GM12878 (cell line): ENCODE results near the gene BLACAT1. TPM values are rescaled to one million over a fixed set of nuclear protein-coding genes. Genes with fewer than 3 reads are reported as not detected.

Source experiments
- ATAC-seq: fragments of 200-7000 bp; cut with Tn5 transposase; 3 replicates; pipeline ENCODE4 v1.9.1; 2020; ENCODE audit warnings: mild to moderate bottlenecking, moderate library complexity
- BruUV-seq: library from RNA; stranded (reverse); fragments of 400-500 nt; replicated peaks from 2 replicates; lab custom pipeline; 2021; lab: Mats Ljungman, UMichigan
- CTCF ChIA-PET: fragments of 300-600 bp; sonication (Branson Sonifier 250); formaldehyde crosslinking; extraction: SDS; loops from one replicate; lab custom pipeline; 2021; ENCODE audit warnings: inconsistent platforms; lab: Yijun Ruan, JAX
- POLR2A ChIA-PET: fragments of 350-600 bp; formaldehyde crosslinking; extraction: SDS; loops from one replicate; lab custom pipeline; 2021; ENCODE audit warnings: inconsistent platforms; lab: Charles Lee
- RAD21 ChIA-PET: fragments of 300-600 bp; sonication (Branson Sonifier 250); formaldehyde crosslinking; loops from one replicate; lab custom pipeline; 2023; ENCODE audit warnings: antibody characterized with exemption; ENCODE audit not compliant: unreplicated experiment; lab: Charles Lee
- SMC1A ChIA-PET: fragments of 300-600 bp; sonication (Branson Sonifier 250); formaldehyde crosslinking; loops from one replicate; lab custom pipeline; 2023; ENCODE audit not compliant: unreplicated experiment, uncharacterized antibody; lab: Charles Lee
- DNase-seq: peaks from one replicate; pipeline ENCODE4 v3.0.0-alpha.2; 2011; ENCODE audit warnings: low read depth, low spot score
- FAIRE-seq: peaks from 3 replicates; lab custom pipeline; 2011; peaks lifted over from hg19 to GRCh38; lab: Jason Lieb, UNC
- H2AFZ ChIP-seq: 2 replicates; pipeline ENCODE4 v1.6.0; 2011; ENCODE audit warnings: low read depth, low read length, control low read depth; ENCODE audit not compliant: control insufficient read depth
- H3K27ac ChIP-seq: 2 replicates; pipeline ENCODE4 v1.5.1; 2011; ENCODE audit warnings: control low read depth; ENCODE audit not compliant: control insufficient read depth, insufficient read depth
- H3K27me3 ChIP-seq, 2 experiments: replicated peaks in 1 of 2; 2 replicates each; pipeline versions ENCODE4 v1.6.0 to v1.6.1; 2011; ENCODE audit warnings: low read length in 1 of 2; ENCODE audit not compliant: control insufficient read depth in 2 of 2, insufficient read depth in 2 of 2
- H3K36me3 ChIP-seq, 2 experiments: 2 replicates each; pipeline ENCODE4 v1.5.1; 2011; ENCODE audit warnings: low read length in 1 of 2; ENCODE audit not compliant: control insufficient read depth in 2 of 2, insufficient read depth in 2 of 2
- H3K4me1 ChIP-seq: 2 replicates; pipeline ENCODE4 v1.6.1; 2011; ENCODE audit warnings: mild to moderate bottlenecking, low read length, moderate library complexity, mixed read lengths; ENCODE audit not compliant: control insufficient read depth, insufficient read depth
- H3K4me2 ChIP-seq: 2 replicates; pipeline ENCODE4 v1.6.0; 2011; ENCODE audit warnings: control low read depth; ENCODE audit not compliant: control insufficient read depth, insufficient read depth
- H3K4me3 ChIP-seq: fragments of 200-600 bp; sonication (generic); 2 replicates; pipeline ENCODE4 v1.5.1; 2016
- H3K79me2 ChIP-seq: 2 replicates; pipeline ENCODE4 v1.6.0; 2011; ENCODE audit warnings: low read length; ENCODE audit not compliant: control insufficient read depth, insufficient read depth
- H3K9ac ChIP-seq: 2 replicates; pipeline ENCODE4 v1.8.0; 2011; ENCODE audit warnings: low read length, control low read depth, mixed read lengths; ENCODE audit not compliant: control insufficient read depth, insufficient read depth
- H3K9me3 ChIP-seq: replicated peaks from 3 replicates; pipeline ENCODE4 v1.5.1; 2011; ENCODE audit warnings: mild to moderate bottlenecking, low read length; ENCODE audit not compliant: control insufficient read depth, insufficient read depth
- H4K20me1 ChIP-seq: 2 replicates; pipeline ENCODE4 v1.6.0; 2011; ENCODE audit not compliant: control insufficient read depth, insufficient read depth
- CHD4 ChIP-seq: fragments of 200-600 bp; sonication (generic); IDR thresholded peaks from 2 replicates; pipeline ENCODE4 v1.6.1; 2016; ENCODE audit warnings: mild to moderate bottlenecking
- EP300 ChIP-seq, 2 experiments: fragments of 150-350 bp in 1 of 2; IDR thresholded peaks; 2 replicates each; pipeline ENCODE4 v1.6.1; 2011 to 2012; ENCODE audit warnings: low read depth in 2 of 2, low read length in 2 of 2, borderline replicate concordance in 1 of 2, improper control_type of control experiment in 1 of 2, inconsistent platforms in 1 of 2; ENCODE audit not compliant: control insufficient read depth in 1 of 2
- FOXM1 ChIP-seq: IDR thresholded peaks from 2 replicates; pipeline ENCODE4 v1.6.1; 2012; ENCODE audit warnings: low read depth, mild to moderate bottlenecking, inconsistent platforms, low read length, moderate library complexity
- KLF5 ChIP-seq: fragments of 450-650 bp; IDR thresholded peaks from 2 replicates; pipeline ENCODE4 v1.6.1; 2014; ENCODE audit warnings: mild to moderate bottlenecking; ENCODE audit not compliant: partially characterized antibody
- MEF2B ChIP-seq: fragments of 450-650 bp; IDR thresholded peaks from 2 replicates; pipeline ENCODE4 v1.6.1; 2018; ENCODE audit warnings: mild to moderate bottlenecking, moderate library complexity; ENCODE audit not compliant: partially characterized antibody, poor library complexity, severe bottlenecking
- MTA3 ChIP-seq: IDR thresholded peaks from 2 replicates; pipeline ENCODE4 v1.6.1; 2012; ENCODE audit warnings: low read length, inconsistent platforms, borderline replicate concordance
- NFXL1 ChIP-seq: fragments of 450-650 bp; IDR thresholded peaks from 2 replicates; pipeline ENCODE4 v1.6.1; 2017; ENCODE audit warnings: antibody characterized with exemption, mild to moderate bottlenecking, borderline replicate concordance
- NR2C1 ChIP-seq: fragments of 450-650 bp; IDR thresholded peaks from 2 replicates; pipeline ENCODE4 v1.6.1; 2017; ENCODE audit warnings: antibody characterized with exemption, mild to moderate bottlenecking, moderate library complexity
- POLR2AphosphoS2 ChIP-seq: IDR thresholded peaks from 2 replicates; pipeline ENCODE4 v1.6.1; 2011; ENCODE audit warnings: low read depth, mild to moderate bottlenecking, low read length, improper control_type of control experiment, moderate library complexity
- RB1 ChIP-seq: fragments of 450-650 bp; formaldehyde crosslinking; IDR thresholded peaks from 2 replicates; pipeline ENCODE4 v1.6.1; 2017; ENCODE audit warnings: mild to moderate bottlenecking, borderline replicate concordance
- RCOR1 ChIP-seq: conservative IDR thresholded peaks from 2 replicates; pipeline ENCODE4 v1.6.1; 2012; ENCODE audit warnings: low read depth, low read length, improper control_type of control experiment
- RUNX3 ChIP-seq: IDR thresholded peaks from 2 replicates; pipeline ENCODE4 v1.6.1; 2012; ENCODE audit warnings: low read length, inconsistent platforms
- SMARCA5 ChIP-seq: fragments of 450-650 bp; IDR thresholded peaks from 2 replicates; pipeline ENCODE4 v1.6.1; 2017; ENCODE audit warnings: mild to moderate bottlenecking
- SRF ChIP-seq, 2 experiments: IDR thresholded peaks; 2 replicates each; pipeline ENCODE4 v1.6.1; 2011; ENCODE audit warnings: low read depth in 2 of 2, low read length in 2 of 2, mild to moderate bottlenecking in 1 of 2, moderate library complexity in 1 of 2
- ZNF207 ChIP-seq: fragments of 450-650 bp; IDR thresholded peaks from 2 replicates; pipeline ENCODE4 v1.6.1; 2014; ENCODE audit warnings: antibody characterized with exemption, mild to moderate bottlenecking, borderline replicate concordance
- WGBS: methylation state at CpG from one replicate; pipeline ENCODE4 v1.1.6; 2016; ENCODE audit warnings: low lambda C conversion rate; ENCODE audit not compliant: insufficient replicate concordance, insufficient coverage; ENCODE audit errors: missing lambda C conversion rate; 5-methylcytosine and 5-hydroxymethylcytosine counted together
- in situ Hi-C: fragments of 300-500 bp; cut with MboI; formaldehyde crosslinking; loops from 9 replicates; pipeline ENCODE4 v1.14.3; 2018; ENCODE audit warnings: mixed read lengths
- intact Hi-C: fragments of 100-400 bp; cut with micrococcal nuclease; formaldehyde crosslinking; loops from one replicate; pipeline ENCODE4 v1.14.2; 2022; ENCODE audit not compliant: unreplicated experiment
- polyA plus RNA-seq, 11 experiments: library from polyadenylated mRNA; depleted of rRNA in 4 of 11; unstranded in 6 of 11; stranded (reverse) in 5 of 11; fragments of >200 nt; fragmentation: Nextera tagmentation in 4 of 11; fragmentation: Illumina TruSeq in 1 of 11; extraction: Ambion mirVana in 4 of 11; extraction: Trizol in 1 of 11; gene quantifications; 1 replicate in 1 of 11; 2 replicates in 10 of 11; pipeline versions ENCODE4 v1.2.1 to v1.2.3, GENCODE V29; 2011 to 2016; ENCODE audit warnings: inconsistent platforms in 2 of 11, missing spikeins in 2 of 11, low read depth in 1 of 11
- total RNA-seq, 4 experiments: library from RNA; depleted of rRNA in 3 of 4; stranded (reverse); fragments of >200 nt in 3 of 4; fragmentation: Illumina TruSeq in 1 of 4; extraction: Trizol in 1 of 4; gene quantifications; 2 replicates each; pipeline versions ENCODE4 v1.2.1 to v1.2.3, GENCODE V29; 2013 to 2021
- TF ChIP-seq, protein P1 (sequence below): fragments of 450-650 bp; IDR thresholded peaks from 2 replicates; pipeline ENCODE4 v1.6.1; 2016; ENCODE audit warnings: mild to moderate bottlenecking
- TF ChIP-seq, protein P2 (sequence below): fragments of 450-650 bp; IDR thresholded peaks from 2 replicates; pipeline ENCODE4 v1.6.1; 2017; ENCODE audit warnings: mild to moderate bottlenecking, moderate library complexity

Gene BLACAT1
- total and polyA plus RNA-seq, 10 of the 15 experiments (the other 5 are each of a cell fraction or from before 2014, with no cell fraction given) = 0.04 to 1.6 (median 0.15) TPM; not detected in 1

DNA sequence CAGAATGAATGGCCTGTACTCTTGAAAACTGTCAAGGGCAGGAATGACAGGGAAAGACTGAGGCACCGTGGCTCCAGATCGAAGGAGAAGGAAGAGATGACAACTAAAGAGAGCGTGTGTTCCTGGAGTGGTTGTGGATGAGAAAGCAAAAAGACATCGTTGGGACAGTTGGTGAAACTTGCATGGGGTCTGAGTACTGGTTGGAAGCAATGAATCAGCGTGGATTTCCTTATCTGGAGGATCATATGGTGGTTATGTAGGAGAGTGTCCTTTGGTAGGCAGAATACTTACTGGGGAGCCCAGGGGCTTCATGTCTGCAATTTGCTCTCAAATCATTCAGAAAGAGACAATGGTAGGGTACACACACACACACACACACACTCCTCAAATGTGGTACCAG lies 47.9 kb downstream of the BLACAT1 start:
- ChIA-PET POLR2A (no interaction called here), RAD21 (no interaction called here), CTCF (interaction anchor here (2.5 kb wide), 1 partner anchor 77 kb away, joined by 14 read pairs; no protein-coding TSS in a partner anchor), SMC1A (no interaction called here)
- TF ChIP-seq, protein P1, sequence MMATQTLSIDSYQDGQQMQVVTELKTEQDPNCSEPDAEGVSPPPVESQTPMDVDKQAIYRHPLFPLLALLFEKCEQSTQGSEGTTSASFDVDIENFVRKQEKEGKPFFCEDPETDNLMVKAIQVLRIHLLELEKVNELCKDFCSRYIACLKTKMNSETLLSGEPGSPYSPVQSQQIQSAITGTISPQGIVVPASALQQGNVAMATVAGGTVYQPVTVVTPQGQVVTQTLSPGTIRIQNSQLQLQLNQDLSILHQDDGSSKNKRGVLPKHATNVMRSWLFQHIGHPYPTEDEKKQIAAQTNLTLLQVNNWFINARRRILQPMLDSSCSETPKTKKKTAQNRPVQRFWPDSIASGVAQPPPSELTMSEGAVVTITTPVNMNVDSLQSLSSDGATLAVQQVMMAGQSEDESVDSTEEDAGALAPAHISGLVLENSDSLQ = no peak
- TF ChIP-seq EP300 (IDR thresholded peaks at IDR 0.05; ENCODE audit: borderline replicate concordance in 1 of 2, control insufficient read depth in 1 of 2, low read depth in 2 of 2, low read length in 2 of 2) (no peak), RB1 (no peak), KLF5 (no peak), SRF (IDR thresholded peaks at IDR 0.05; ENCODE audit: low read depth in 2 of 2, low read length in 2 of 2) (no peak), POLR2AphosphoS2 (no peak), SMARCA5 (no peak), RUNX3 (no peak), MEF2B (no peak), CHD4 (no peak), MTA3 (no peak), RCOR1 (no peak), ZNF207 (no peak), FOXM1 (no peak), NFXL1 (no peak), NR2C1 (no peak)
- TF ChIP-seq, protein P2, sequence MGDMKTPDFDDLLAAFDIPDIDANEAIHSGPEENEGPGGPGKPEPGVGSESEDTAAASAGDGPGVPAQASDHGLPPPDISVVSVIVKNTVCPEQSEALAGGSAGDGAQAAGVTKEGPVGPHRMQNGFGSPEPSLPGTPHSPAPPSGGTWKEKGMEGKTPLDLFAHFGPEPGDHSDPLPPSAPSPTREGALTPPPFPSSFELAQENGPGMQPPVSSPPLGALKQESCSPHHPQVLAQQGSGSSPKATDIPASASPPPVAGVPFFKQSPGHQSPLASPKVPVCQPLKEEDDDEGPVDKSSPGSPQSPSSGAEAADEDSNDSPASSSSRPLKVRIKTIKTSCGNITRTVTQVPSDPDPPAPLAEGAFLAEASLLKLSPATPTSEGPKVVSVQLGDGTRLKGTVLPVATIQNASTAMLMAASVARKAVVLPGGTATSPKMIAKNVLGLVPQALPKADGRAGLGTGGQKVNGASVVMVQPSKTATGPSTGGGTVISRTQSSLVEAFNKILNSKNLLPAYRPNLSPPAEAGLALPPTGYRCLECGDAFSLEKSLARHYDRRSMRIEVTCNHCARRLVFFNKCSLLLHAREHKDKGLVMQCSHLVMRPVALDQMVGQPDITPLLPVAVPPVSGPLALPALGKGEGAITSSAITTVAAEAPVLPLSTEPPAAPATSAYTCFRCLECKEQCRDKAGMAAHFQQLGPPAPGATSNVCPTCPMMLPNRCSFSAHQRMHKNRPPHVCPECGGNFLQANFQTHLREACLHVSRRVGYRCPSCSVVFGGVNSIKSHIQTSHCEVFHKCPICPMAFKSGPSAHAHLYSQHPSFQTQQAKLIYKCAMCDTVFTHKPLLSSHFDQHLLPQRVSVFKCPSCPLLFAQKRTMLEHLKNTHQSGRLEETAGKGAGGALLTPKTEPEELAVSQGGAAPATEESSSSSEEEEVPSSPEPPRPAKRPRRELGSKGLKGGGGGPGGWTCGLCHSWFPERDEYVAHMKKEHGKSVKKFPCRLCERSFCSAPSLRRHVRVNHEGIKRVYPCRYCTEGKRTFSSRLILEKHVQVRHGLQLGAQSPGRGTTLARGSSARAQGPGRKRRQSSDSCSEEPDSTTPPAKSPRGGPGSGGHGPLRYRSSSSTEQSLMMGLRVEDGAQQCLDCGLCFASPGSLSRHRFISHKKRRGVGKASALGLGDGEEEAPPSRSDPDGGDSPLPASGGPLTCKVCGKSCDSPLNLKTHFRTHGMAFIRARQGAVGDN = no peak
- FAIRE-seq (no peak), ATAC-seq (no peak), DNase-seq (no peak)
- no peaks in the 10 kb centered on the region for H3K4me1 ChIP-seq
- intact Hi-C loops = no loop called here
- H3K9ac ChIP-seq = no peak overlapping the region
- H3K36me3 ChIP-seq = no peaks in the 10 kb centered on the region
- no TSS peak for BruUV-seq
- in situ Hi-C loops = no loop called here
- WGBS = 7% methylated on average over 5 of the region's 5 CpGs
- peaks cover 0 to 5% of the 10 kb centered on the region in 2 experiments; a peak in 2 of 4 replicates for H3K27me3 ChIP-seq
- H3K27ac ChIP-seq = no peak overlapping the region
- H3K4me2 ChIP-seq = no peak overlapping the region
- no peaks in the 10 kb centered on the region for H3K79me2 ChIP-seq
- no peak overlapping the region for H2AFZ ChIP-seq
- no peak overlapping the region for H3K4me3 ChIP-seq
- no peaks in the 10 kb centered on the region for H3K9me3 ChIP-seq
- H4K20me1 ChIP-seq = no peaks in the 10 kb centered on the region; the same call in 1 of the 2 replicates
